IMR-90 (cell line): Measurements from ENCODE around the gene FOXP1.

Source experiments
- CEBPB ChIP-seq: IDR thresholded peaks from 2 replicates; pipeline ENCODE4 v1.6.1; 2012; ENCODE audit warnings: low read depth, low read length, improper control_type of control experiment
- CTCF ChIP-seq: conservative IDR thresholded peaks from 2 replicates; pipeline ENCODE4 v1.5.1; 2012; ENCODE audit warnings: mild to moderate bottlenecking, low read depth, low read length, improper control_type of control experiment
- MAFK ChIP-seq: IDR thresholded peaks from 2 replicates; pipeline ENCODE4 v1.6.1; 2012; ENCODE audit warnings: low read depth, low read length, improper control_type of control experiment
- MXI1 ChIP-seq: IDR thresholded peaks from 2 replicates; pipeline ENCODE4 v1.6.1; 2012; ENCODE audit warnings: low read depth, mild to moderate bottlenecking, low read length, moderate library complexity, borderline replicate concordance
- POLR2A ChIP-seq: IDR thresholded peaks from 2 replicates; pipeline ENCODE4 v1.6.1; 2012; ENCODE audit warnings: mild to moderate bottlenecking, low read depth, low read length
- RAD21 ChIP-seq: IDR thresholded peaks from 2 replicates; pipeline ENCODE4 v1.6.1; 2012; ENCODE audit warnings: low read length, improper control_type of control experiment
- RCOR1 ChIP-seq: IDR thresholded peaks from 2 replicates; pipeline ENCODE4 v1.6.1; 2012; ENCODE audit warnings: mild to moderate bottlenecking, low read length, improper control_type of control experiment; ENCODE audit not compliant: insufficient replicate concordance
- RFX5 ChIP-seq: IDR thresholded peaks from 2 replicates; pipeline ENCODE4 v1.8.0; 2012; ENCODE audit warnings: low read depth, mild to moderate bottlenecking, low read length, moderate library complexity
- SMC3 ChIP-seq: fragments of 150-350 bp; IDR thresholded peaks from 2 replicates; pipeline ENCODE4 v1.6.1; 2016; ENCODE audit warnings: low read depth, mild to moderate bottlenecking, antibody characterized with exemption, low read length, moderate library complexity

- TF ChIP-seq CTCF = no peak
- TF ChIP-seq SMC3 = no peak
- TF ChIP-seq MAFK = no peak
- no peak for TF ChIP-seq POLR2A
- no peak for TF ChIP-seq RFX5
- no peak for TF ChIP-seq RCOR1
- no peak for TF ChIP-seq CEBPB
- TF ChIP-seq MXI1 = no peak
- TF ChIP-seq RAD21 = no peak
These were observed 357.5 kb downstream of the FOXP1 start for GRCh38 chr3:71225951-71226564.
